Measurements from ENCODE around the gene NBEA.

The NBEA gene

GRCh38 chr13:35164324-35164932, 222.4 kb downstream of the NBEA start:
- no peak for DNase-seq (ENCODE audit: low read depth in 2 of 2)

GRCh38 chr13:35165205-35165604, 223.1 kb downstream of the NBEA start:
- DNase-seq (ENCODE audit: low read depth in 2 of 2): no peak

DNA sequence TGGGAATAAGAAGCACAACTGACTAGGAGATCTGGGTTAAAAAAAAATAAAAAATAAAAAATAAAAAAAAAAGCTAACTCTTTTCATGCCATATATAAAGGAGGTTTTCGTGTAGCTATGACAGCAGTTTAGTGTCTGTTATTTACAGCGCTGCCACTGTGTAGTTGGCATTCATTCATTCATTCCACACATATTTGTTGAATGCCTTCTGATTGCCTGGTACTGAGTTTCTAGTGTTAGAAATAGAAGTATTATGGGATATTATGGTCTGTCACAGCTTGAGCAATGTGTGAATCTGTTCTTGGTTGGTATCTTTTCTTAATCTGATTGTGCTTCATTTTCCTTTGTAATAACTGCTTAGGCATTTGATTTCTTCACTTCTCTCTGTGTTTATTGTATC, 237.4 kb downstream of the NBEA start:
- DNase-seq (ENCODE audit: low read depth in 2 of 2): no peak

DNA sequence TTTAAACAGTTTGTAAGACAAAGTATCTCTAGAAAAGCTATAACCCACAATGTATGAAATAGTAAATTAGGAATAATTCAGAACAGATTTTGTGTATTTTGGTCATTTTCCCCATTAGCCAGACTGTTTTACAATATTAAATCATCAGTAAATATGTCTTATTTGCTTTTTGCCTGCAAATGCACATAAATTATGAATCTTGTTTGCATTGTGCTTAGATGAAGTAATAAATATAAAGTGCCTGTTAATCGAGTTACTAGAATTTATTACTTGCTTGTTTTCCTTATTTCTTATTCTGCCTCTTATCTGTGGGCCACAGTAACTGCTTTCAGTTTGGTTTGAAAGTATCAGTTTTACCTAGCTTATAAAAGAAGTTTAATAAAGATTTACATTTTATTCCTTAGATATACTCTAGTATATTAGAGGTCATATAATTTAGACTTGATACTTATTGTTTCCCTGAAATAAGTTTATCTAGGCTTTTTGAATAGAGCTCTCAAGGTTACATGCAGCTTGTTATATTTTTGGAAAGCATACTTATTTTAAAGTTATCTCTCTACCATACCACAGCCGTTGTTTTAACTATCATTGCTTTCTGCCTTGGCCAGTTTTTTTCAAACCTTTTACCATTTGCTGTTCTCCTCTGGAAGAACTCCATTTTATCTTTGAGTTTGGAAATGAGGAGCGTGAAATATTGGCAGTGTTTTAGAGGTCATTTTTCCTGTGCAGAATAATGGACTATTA, 238.0 kb downstream of the NBEA start:
- DNase-seq (ENCODE audit: low read depth in 2 of 2): no peak

DNA sequence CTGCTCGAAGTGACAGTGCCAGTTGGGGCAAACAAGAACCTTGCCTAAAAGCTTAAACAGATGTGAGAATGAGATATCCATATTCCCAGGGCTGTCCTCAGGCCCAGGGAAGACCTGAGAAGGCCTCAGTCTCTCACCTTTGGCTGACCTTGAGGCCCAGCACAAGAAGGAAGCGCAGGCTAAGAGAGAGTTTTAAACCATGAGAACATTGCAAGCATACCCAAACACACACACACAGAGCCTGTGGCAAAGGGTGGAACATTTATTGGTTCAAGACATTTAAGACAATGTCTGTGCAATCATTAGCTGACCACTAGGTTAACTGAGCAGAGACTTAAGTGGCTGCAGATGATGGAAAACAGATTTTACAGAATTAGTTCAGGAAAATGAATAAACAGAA, 248.2 kb downstream of the NBEA start:
- DNase-seq (ENCODE audit: low read depth in 2 of 2): no peak

- DNase-seq (ENCODE audit: low read depth in 2 of 2): no peak
These were observed 249.8 kb downstream of the NBEA start for GRCh38 chr13:35191883-35192282.

DNA sequence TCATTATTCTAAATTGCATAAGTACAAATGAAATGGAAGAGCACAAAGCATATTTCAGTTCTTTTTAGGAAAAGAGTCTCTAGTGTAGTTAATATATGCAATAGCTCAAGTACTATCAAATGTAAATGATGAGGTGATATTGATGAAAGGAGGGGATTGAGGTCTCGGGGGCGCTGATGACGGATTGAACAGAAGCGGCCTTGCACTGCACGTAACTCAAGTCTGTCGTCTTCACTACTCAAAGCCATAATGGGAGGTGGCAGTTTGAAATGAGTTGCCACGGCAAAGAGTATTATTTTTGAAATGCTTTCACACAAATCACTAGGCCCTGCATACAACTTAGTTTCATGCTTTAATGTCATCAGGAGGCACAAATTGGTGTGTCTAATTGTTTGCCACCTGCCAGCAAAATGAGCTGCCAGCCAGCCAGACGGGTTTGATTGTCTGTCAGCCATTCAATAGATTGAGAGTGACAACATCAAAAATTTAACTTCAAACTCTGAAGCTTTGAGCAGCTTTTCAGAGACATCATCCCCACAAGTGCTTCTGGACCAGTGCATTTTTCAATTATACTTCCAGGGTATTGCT, 256.6 kb downstream of the NBEA start:
- no peak for DNase-seq (ENCODE audit: low read depth in 2 of 2)

- no peak for DNase-seq (ENCODE audit: low read depth in 2 of 2)
These were observed 266.5 kb downstream of the NBEA start for GRCh38 chr13:35208587-35208986.

DNA sequence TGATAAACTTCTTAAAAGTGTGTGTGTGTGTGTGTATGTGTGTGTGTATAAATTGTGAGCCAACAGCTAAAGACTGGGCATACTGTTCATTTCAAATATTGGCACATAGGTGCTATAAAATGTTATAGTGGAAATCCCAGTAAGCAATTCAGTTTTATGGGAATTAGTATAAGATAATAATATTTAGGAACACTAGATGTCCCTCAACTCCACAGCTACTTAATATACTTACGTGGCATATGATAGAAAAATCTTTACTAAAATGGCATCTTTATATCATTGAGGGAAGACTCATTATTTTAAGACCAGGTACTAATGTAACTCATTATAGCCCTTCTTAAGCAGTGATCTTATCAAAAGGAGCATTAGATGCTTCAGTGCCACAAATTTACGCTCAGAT, 268.2 kb downstream of the NBEA start:
- DNase-seq (ENCODE audit: low read depth in 2 of 2): no peak

DNA sequence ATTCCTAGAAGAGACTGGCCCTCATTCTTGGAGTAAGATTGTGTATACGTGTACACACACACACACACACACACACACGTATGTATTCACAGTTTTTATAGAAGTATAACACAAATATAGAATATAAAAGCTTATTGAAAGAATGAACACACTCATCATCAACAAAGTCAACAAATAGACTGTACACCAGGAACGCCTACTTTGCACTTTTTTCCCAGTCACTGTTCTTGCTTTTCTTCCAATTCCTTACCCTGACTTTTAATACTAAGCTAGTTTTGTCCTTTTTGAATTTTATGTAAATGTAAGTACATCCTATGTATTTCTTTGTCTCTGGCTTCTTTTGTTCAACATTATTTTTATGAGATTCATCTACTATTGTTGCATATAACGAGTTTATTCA, 269.9 kb downstream of the NBEA start:
- no peak for DNase-seq (ENCODE audit: low read depth in 2 of 2)

DNA sequence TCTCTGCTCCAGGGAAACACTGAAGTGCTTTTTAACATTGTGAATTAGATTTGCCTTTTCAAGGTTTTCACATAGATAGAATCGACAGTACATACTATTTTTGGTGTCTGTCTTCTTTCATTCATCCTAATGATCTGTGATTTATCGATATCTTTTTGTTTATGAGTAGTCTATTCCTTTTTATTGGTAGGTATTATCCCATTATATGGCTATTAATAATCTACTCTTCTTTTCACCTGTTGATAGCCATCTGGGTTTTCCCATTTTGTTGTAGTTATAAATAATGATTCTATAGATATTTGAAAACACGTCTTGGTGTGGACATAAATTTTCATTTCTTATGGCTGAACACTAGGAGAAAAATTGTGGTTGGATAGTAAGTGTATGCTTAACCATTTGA, 271.8 kb downstream of the NBEA start:
- DNase-seq (ENCODE audit: low read depth in 2 of 2): no peak

GRCh38 chr13:35216131-35216530, 274.1 kb downstream of the NBEA start:
- no peak for DNase-seq (ENCODE audit: low read depth in 2 of 2)

DNA sequence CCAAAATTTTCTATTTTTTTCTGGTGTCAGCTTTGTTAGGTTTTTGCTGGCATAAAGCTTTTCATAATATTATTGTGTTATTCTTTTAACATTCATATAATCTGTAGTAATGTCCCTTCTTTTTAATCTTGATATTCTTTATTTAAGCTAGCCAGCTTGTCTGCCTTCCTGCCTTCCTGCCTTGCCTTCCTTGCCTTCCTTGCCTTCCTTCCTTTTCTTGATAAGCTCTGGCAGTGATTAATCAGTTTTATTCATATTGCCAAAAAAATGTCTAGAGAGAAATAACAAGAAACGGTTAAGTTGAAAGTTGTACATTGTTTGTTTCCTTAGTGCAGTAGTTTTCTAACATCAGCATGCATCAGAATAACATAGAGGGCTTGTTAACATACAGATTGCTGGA, 277.0 kb downstream of the NBEA start:
- no peak for DNase-seq (ENCODE audit: low read depth in 2 of 2)

GRCh38 chr13:35225159-35225558, 283.1 kb downstream of the NBEA start:
- DNase-seq (ENCODE audit: low read depth in 2 of 2): no peak

DNA sequence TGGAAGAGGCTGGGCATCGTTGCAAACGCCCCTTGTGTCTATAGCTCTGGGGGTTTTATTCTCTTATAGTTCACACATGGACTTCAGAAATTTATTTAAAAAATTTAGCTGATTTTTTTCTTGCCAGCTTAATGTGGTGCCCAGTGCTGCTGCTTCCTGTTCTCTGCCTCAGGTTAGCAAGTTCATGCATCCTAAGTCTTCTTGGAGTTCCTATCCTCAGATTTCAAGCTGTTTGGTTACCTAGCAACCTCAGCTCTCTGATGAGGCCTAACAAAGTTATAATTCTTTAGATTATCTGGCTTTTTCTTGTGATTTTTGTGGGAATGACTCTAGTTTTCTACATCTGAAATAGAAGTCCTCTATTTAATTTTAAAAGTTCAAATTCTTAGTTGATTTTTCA, 283.5 kb downstream of the NBEA start:
- DNase-seq (ENCODE audit: low read depth in 2 of 2): no peak

DNA sequence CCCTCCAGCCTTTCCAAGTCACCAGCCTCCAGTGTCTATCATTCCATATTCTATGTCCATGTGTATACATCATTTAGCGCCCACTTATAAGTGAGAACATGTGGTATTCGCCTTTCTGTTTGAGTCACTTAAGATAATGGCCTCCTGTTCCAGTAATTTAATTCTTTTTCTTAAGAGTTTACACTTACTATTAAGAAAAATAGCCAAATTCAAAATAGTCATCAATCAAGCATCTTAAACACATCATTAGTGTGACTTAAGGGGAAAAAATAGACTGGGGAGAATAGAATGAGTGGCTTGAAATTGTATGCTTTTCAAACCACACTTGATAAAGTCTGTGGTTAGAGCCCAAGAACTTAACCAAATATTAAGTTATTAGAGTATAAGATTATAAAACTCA, 286.5 kb downstream of the NBEA start:
- DNase-seq (ENCODE audit: low read depth in 2 of 2): no peak

- DNase-seq (ENCODE audit: low read depth in 2 of 2): no peak
These were observed 289.4 kb downstream of the NBEA start for GRCh38 chr13:35231426-35231825.

- no peak for DNase-seq (ENCODE audit: low read depth in 2 of 2)
These were observed 296.2 kb downstream of the NBEA start for GRCh38 chr13:35238274-35238673.

GRCh38 chr13:35252536-35253205, 310.6 kb downstream of the NBEA start:
- DNase-seq (ENCODE audit: low read depth in 2 of 2): no peak

DNA sequence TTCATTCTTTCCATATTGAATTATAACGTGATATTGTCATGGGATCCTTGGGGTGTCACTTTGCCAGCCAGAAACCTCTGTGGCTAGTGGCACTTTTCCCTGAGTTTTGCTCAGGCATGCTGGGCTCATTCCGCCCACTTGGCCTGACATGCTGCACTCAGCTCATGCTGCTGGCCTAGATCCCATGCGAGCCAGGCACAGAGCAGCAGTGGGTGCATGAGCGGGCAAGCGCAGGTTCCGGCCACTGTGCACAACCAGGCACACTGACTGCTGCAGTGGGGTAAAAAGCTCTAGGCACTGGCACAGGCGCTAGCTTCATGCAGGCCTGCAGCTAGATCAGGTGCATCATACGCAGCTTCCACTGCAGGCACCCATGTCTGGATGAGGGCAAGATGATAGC, 313.2 kb downstream of the NBEA start:
- no peak for DNase-seq (ENCODE audit: low read depth in 2 of 2)

- no peak for DNase-seq (ENCODE audit: low read depth in 2 of 2)
These were observed 314.5 kb downstream of the NBEA start for GRCh38 chr13:35256459-35257148.

- DNase-seq (ENCODE audit: low read depth in 2 of 2): no peak
These were observed 318.2 kb downstream of the NBEA start for GRCh38 chr13:35260316-35260715.

All from stimulated activated CD4-positive, alpha-beta T cell treated with anti-CD3 and anti-CD28 coated beads, Interleukin-1b, Interleukin-23, amount 100 ng/mL, for 1 hour (primary cell).